Sigmoid colon (tissue), 4 donors: ENCODE data around the gene TMEM247.

ENCODE experiments used
- CTCF ChIP-seq, 4 experiments: fragments of 450-650 bp in 3 of 4; fragments of 200-600 bp in 1 of 4; IDR thresholded peaks; one replicate each; pipeline ENCODE4 v1.5.1; 2016 to 2019; ENCODE audit warnings: antibody characterized with exemption in 4 of 4, mild to moderate bottlenecking in 3 of 4, moderate library complexity in 2 of 4
- EP300 ChIP-seq, 4 donors: sonication (generic); formaldehyde crosslinking; IDR thresholded peaks; one replicate each; pipeline ENCODE4 v1.6.1; 2017; ENCODE audit warnings: antibody characterized with exemption in 4 of 4
- POLR2A ChIP-seq, 2 donors: fragments of 450-650 bp; IDR thresholded peaks; one replicate each; pipeline ENCODE4 v1.6.1; 2016; ENCODE audit warnings: antibody characterized with exemption in 2 of 2, mild to moderate bottlenecking in 2 of 2, moderate library complexity in 2 of 2
- POLR2AphosphoS5 ChIP-seq, 4 donors: sonication (generic); formaldehyde crosslinking; IDR thresholded peaks; one replicate each; pipeline ENCODE4 v1.6.1; 2017; ENCODE audit warnings: antibody characterized with exemption in 4 of 4

GRCh38 chr2:46469700-46470099 is 9.7 kb upstream of the TMEM247 start:
- TF ChIP-seq CTCF (IDR thresholded peaks at IDR 0.05), result no peak
- TF ChIP-seq EP300 (IDR thresholded peaks at IDR 0.05), result no peak
- no peak for TF ChIP-seq POLR2AphosphoS5 (IDR thresholded peaks at IDR 0.05)
- no peak for TF ChIP-seq POLR2A (IDR thresholded peaks at IDR 0.05)
